HG03558 (cell line): ENCODE measurements around the gene MAPKBP1.
"Not testable (repeated sequence)": the region's sequence is repeated elsewhere in the genome, so short reads cannot be mapped to it uniquely, and the experiment has no call there.

ENCODE experiments used
- ATAC-seq: cut with Tn5 transposase; IDR thresholded peaks from one replicate; pipeline ENCODE4 v1.9.1; 2021; ENCODE audit warnings: moderate number of reproducible peaks; ENCODE audit not compliant: unreplicated experiment; ENCODE audit errors: extremely low read depth

MAPKBP1 gene

GRCh38 chr15:41774062-41774881, at the start of gene MAPKBP1:
MAPKBP1 (plus strand) TSS chr15:41774484; CDS start chr15:41775276, 792 bp downstream.
- peak; percentile 63 for ATAC-seq

DNA sequence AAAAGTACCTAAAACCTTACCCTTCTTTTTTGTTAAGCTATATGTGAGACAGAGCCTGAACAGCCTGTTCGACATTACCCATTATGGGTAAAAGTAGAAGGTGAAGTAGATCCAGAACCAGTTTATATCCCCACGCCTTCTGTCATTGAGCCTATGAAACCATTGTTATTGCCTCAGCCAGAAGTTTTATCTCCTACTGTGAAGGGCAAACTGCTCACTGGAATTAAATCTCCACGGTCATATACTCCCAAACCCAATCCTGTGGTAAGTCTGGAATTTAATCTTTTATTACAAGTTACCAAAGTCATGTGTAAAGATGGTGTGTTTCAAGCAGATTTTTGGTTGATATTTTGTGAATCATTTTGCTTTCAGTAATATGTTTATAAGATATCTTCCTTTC, 47.1 kb upstream of the MAPKBP1 start:
- no peak for ATAC-seq

- ATAC-seq = not testable (repeated sequence)
These were observed 46.2 kb upstream of the MAPKBP1 start for GRCh38 chr15:41728061-41728460.

GRCh38 chr15:41730543-41730942, 43.7 kb upstream of the MAPKBP1 start:
- no peak for ATAC-seq

DNA sequence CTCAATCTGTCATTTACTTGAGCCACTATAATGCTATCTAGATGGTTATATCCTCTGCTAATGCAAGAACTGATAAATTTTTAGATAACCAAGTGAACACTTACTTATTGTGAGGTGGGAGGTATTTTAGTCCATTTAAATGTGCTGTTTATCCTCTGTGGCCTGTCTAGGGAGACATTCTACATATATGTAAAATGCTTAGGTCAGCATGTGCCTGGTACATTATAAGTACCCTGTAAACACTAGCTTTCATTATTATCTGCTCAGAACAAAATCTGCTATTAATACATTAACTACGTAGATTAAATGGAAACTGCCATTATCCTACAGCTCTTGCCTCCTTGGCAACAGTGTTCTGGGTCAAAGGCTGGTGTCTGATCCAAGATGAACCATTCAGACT, 41.8 kb upstream of the MAPKBP1 start:
- ATAC-seq = no peak

GRCh38 chr15:41734079-41734478, 40.2 kb upstream of the MAPKBP1 start:
- ATAC-seq = no peak

DNA sequence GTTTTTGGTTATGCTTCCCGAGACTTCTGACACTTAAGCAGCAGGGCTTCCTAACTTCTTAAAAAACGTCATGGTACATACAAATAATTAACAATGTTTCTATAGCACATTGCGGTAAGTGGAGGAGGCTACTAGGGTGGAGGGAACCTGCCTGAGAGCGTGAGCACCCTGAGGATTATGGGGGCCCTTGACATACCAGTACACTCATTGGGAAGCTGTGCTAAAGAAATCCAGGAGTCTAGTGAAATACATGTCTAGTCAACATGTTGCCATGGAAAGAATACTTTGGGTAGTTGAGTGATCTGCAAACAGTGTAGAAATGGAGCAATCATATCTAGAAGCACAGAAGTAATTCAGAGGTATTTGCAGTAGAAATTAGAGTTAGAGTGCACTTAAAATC, 39.2 kb upstream of the MAPKBP1 start:
- no peak for ATAC-seq

DNA sequence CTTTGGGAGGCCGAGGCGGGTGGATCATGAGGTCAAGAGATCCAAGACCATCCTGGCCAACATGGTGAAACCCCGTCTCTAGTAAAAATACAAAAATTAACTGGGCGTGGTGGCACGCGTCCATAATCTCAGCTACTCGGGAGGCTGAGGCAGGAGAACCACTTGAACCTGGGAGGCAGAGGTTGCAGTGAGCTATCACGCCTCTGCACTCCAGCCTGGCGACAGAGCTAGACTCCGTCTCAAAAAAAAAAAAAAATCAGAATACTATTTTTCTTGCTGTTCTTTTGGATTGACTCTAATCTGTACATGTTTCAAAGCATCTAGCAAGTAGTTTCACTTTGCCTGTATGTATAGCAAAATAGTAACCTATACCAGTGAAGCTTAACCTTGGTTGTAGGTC, 38.8 kb upstream of the MAPKBP1 start:
- ATAC-seq = not testable (repeated sequence)

- no peak for ATAC-seq
These were observed 27.5 kb upstream of the MAPKBP1 start for GRCh38 chr15:41746802-41747201.

GRCh38 chr15:41756198-41756597, 18.1 kb upstream of the MAPKBP1 start:
- no peak for ATAC-seq

DNA sequence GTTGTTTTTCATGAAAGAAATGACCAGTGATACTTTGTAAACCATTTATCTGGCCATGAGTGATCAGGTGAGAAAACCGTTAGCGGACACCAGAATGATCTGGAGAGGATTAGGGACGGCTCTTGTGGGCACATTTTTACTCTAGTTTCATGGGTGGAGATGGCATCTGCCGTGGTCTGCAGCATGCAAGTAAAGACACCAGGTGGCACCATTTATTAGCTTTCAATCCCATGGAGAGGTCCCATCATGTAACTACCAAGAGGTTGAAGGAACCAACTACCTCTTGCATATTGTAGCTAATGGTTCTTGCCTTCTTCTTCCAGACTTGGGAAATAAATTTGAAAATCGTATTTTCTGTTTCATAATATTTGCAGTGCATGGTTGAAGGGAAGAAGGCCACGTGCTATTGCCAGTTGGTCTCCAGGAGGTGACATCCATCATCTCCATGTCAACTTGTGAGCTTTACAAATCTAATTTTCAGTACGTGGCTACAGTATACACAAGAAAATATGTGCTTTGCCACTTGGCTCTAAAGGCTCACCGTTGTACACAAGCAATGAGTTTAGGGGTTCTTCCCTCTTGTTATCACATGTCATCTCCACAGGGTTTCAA, 1.5 kb upstream of the MAPKBP1 start:
- ATAC-seq = no peak

DNA sequence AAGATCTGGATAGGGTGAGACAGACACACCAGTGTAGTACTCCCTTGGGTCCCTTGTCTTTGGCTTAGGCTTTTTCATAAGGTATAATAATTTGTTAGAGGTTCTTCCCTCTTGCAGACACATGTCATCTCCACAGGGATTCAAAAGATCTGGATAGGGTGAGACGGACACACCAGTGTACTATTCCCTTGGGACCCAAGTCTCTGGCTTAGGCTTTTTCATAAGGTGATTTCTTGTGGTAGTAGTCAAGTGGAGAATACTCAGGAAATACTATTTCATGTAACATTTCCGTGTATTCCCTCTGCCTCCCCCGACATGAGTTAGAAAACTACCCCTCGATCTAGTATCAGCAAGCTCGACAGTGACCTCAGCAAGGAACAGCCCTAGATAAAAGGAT, 954 bp upstream of the MAPKBP1 start:
- no peak for ATAC-seq

GRCh38 chr15:41773729-41774061, 589 bp upstream of the MAPKBP1 start:
- ATAC-seq = no peak

DNA sequence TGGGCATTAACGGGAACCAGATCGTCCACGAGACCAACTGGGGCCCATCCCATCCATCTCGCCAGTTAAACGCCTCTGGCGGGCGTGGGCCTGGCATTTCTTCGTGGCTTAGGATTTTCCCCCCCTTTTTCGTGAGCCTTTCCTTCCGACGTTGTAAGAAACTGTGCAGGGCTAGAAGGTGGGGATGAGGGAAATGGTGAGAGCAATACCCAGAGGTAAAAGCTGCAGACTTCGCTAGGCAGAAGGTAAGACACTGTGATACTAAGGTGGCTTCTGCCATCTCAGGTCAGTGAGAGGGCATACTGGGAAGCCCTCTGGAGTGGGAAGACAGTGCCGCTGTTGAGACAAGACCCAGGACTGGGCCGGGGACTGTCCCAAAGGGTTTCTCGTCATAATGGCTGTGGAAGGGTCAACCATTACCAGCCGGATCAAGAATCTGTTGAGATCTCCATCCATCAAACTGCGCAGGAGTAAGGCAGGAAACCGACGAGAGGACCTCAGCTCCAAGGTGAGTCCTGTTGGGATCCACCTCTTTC, 666 bp downstream of the MAPKBP1 start:
- no peak for ATAC-seq

DNA sequence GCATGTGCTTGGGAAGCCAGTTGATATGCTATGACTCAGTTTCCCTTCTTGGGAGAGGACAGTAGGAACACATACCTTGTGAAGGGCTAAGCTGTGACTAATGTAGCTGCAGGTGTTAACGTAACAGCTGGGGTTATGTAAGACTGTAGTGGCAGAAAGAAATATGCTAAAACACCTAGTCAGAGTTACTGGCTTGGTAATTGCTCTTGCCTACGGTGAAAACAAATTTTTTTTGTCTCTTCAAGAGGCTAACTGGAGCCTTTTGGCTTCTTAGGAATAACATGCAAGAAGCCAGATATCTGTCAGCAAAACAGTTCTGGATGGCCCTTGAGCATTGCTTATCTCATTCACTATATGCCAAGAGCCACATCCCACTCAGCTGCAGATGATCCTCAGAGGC, 1.4 kb downstream of the MAPKBP1 start:
- ATAC-seq = no peak

DNA sequence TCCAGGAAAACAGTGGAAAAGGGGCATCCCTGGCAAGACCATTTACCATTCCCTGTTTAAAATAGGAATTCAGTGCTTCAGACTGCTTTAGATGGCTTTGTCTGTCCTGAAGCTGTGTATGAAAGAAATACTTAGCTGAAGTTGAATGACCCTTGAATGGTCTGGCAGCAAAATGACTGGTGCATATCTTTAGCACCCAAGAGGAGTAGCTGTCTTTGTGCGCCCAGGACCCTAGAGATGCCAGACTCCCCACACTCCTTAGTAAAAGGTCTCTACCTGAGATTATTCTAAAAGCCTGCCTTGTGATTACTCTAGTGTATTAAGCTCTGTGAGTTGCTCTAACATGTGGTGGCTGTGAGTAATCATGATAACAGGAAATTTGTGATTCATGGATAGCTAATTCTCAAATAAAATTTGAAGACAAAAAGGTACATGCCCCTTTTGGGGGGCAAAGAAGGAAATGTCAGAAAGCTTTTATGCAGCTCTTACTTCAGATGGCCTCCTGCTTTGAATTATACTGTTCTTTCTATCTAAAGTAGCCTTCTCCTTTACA, 3.2 kb downstream of the MAPKBP1 start:
- no peak for ATAC-seq

DNA sequence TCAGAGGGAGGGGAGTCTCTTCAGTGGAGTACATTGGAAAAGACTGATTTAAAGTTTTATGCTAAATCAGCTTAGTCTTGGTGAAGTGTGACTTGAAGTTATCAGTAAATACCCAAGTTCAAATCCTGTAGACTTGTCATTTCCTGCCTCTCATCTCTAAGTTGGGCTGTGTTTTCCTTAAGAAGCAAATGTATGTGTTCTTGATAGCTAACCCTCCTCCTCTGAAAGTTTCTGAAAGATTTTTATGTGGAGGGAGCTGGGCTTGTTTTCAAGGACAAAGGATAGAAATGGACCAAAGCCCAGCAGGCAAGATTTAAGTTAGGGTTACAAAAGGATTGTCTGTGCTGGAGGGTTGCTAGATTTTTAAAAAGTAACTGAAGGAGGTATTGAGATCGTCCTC, 4.2 kb downstream of the MAPKBP1 start:
- no peak for ATAC-seq

- no peak for ATAC-seq
These were observed 5.4 kb downstream of the MAPKBP1 start for GRCh38 chr15:41779662-41780157.

- no peak for ATAC-seq
These were observed 6.0 kb downstream of the MAPKBP1 start for GRCh38 chr15:41780266-41780665.

- ATAC-seq = no peak
These were observed 6.4 kb downstream of the MAPKBP1 start for GRCh38 chr15:41780727-41781126.
